ENCODE results near the gene SLC25A30. TPM values are rescaled to one million over a fixed set of nuclear protein-coding genes. Genes with fewer than 3 reads are reported as not detected.
"Not testable (repeated sequence)": the region's sequence is repeated elsewhere in the genome, so short reads cannot be mapped to it uniquely, and the experiment has no call there.

The SLC25A30 gene
- total and polyA plus RNA-seq, 5 donors from 2014 or later, result 0.41 to 22.9 (median 1.8) TPM

DNA sequence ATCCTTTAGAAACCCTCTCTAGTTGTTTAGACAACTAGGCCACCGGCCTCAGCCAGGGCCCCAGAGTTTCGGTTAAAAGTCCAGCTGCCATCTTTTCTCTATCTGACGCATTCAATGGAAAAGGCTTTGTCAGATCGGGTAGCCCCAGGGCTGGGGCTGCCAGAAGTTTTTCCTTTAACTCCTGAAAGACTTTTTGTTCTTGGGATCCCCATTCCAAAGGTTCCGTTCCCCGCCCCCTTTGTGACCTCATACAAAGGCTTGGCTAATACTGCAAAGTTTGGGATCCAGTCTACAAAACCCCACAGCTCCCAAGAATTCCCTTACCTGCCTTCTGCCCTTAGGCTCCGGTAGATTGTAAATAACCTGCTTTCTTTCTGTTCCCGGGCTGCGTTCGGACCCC is 38.7 kb downstream of the SLC25A30 start:
- H3K9me3 Mint-ChIP-seq, H3K4me1 Mint-ChIP-seq: not testable (repeated sequence)

DNA sequence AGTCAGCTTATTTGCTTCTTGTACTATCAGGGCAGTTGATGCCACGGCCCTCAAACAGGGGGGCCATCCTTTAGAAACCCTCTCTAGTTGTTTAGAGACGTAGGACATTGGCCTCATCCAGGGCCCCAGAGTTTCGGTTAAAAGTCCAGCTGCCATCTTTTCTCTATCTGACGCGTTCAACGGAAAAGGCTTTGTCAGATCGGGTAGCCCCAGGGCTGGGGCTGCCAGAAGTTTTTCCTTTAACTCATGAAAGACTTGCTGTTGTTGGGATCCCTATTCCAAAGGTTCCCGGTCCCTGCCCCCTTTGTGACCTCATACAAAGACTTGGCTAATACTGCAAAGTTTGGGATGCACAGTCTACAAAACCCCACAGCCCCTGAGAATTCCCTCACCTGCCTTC is 39.4 kb downstream of the SLC25A30 start:
- H3K27ac ChIP-seq (ENCODE audit: insufficient read depth, low read length, poor library complexity, severe bottlenecking); H3K9me3 Mint-ChIP-seq; H3K36me3 Mint-ChIP-seq; H3K4me1 Mint-ChIP-seq; H3K4me3 Mint-ChIP-seq; H3K27ac Mint-ChIP-seq; ATAC-seq (ENCODE audit: low read depth in 2 of 2); H3K9me3 ChIP-seq (ENCODE audit: control insufficient read depth in 2 of 2, low read length in 2 of 2); DNase-seq; H3K36me3 ChIP-seq (ENCODE audit: control insufficient read depth, insufficient read depth, low read length); H3K4me3 ChIP-seq (ENCODE audit: low read depth, low read length); H3K27me3 ChIP-seq (ENCODE audit: control insufficient read depth, insufficient read depth, low read length); H3K27me3 Mint-ChIP-seq; H3K4me1 ChIP-seq (ENCODE audit: control insufficient read depth, insufficient read depth, low read length, poor library complexity, severe bottlenecking): not testable (repeated sequence)

More for the DNA sequence above, 38.7 kb downstream of the SLC25A30 start:
- not testable (repeated sequence) for H3K27me3 Mint-ChIP-seq; H3K4me3 Mint-ChIP-seq; H3K9me3 ChIP-seq (ENCODE audit: control insufficient read depth in 2 of 2, low read length in 2 of 2); H3K4me1 ChIP-seq (ENCODE audit: control insufficient read depth, insufficient read depth, low read length, poor library complexity, severe bottlenecking); H3K27ac ChIP-seq (ENCODE audit: insufficient read depth, low read length, poor library complexity, severe bottlenecking); H3K27me3 ChIP-seq (ENCODE audit: control insufficient read depth, insufficient read depth, low read length); DNase-seq; H3K4me3 ChIP-seq (ENCODE audit: low read depth, low read length); H3K36me3 ChIP-seq (ENCODE audit: control insufficient read depth, insufficient read depth, low read length); H3K36me3 Mint-ChIP-seq; H3K27ac Mint-ChIP-seq; ATAC-seq (ENCODE audit: low read depth in 2 of 2)

- not testable (repeated sequence) for H3K27ac ChIP-seq (ENCODE audit: insufficient read depth, low read length, poor library complexity, severe bottlenecking); H3K27me3 Mint-ChIP-seq; H3K36me3 Mint-ChIP-seq; H3K36me3 ChIP-seq (ENCODE audit: control insufficient read depth, insufficient read depth, low read length); H3K27me3 ChIP-seq (ENCODE audit: control insufficient read depth, insufficient read depth, low read length); H3K4me3 Mint-ChIP-seq; H3K4me1 ChIP-seq (ENCODE audit: control insufficient read depth, insufficient read depth, low read length, poor library complexity, severe bottlenecking); DNase-seq; H3K27ac Mint-ChIP-seq; H3K4me3 ChIP-seq (ENCODE audit: low read depth, low read length); H3K9me3 Mint-ChIP-seq; H3K9me3 ChIP-seq (ENCODE audit: control insufficient read depth in 2 of 2, low read length in 2 of 2); ATAC-seq (ENCODE audit: low read depth in 2 of 2)
- H3K4me1 Mint-ChIP-seq, result peaks cover 4 to 12% (median 10%) of the 10 kb centered on the region in 4 donors
Observed at GRCh38 chr13:45377314-45377713, 40.9 kb downstream of the SLC25A30 start.

DNA sequence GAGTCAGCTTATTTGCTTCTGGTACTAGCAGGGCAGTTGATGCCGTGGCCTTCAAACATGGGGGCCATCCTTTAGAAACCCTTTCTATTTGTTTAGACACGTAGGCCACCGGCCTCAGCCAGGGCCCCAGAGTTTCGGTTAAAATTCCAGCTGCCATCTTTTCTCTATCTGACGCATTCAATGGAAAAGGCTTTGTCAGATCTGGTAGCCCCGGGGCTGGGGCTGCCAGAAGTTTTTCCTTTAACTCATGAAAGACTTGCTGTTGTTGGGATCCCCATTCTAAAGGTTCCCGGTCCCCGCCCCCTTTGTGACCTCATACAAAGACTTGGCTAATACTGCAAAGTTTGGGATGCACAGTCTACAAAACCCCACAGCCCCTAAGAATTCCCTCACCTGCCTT is 41.5 kb downstream of the SLC25A30 start:
- H3K4me1 ChIP-seq (ENCODE audit: control insufficient read depth, insufficient read depth, low read length, poor library complexity, severe bottlenecking); H3K9me3 ChIP-seq (ENCODE audit: control insufficient read depth in 2 of 2, low read length in 2 of 2); H3K36me3 ChIP-seq (ENCODE audit: control insufficient read depth, insufficient read depth, low read length); DNase-seq; ATAC-seq (ENCODE audit: low read depth in 2 of 2); H3K27ac Mint-ChIP-seq; H3K9me3 Mint-ChIP-seq; H3K4me3 Mint-ChIP-seq; H3K36me3 Mint-ChIP-seq; H3K27me3 Mint-ChIP-seq; H3K27ac ChIP-seq (ENCODE audit: insufficient read depth, low read length, poor library complexity, severe bottlenecking); H3K4me3 ChIP-seq (ENCODE audit: low read depth, low read length); H3K27me3 ChIP-seq (ENCODE audit: control insufficient read depth, insufficient read depth, low read length): not testable (repeated sequence)
- H3K4me1 Mint-ChIP-seq, result peaks cover 4 to 16% (median 11%) of the 10 kb centered on the region in 4 donors

GRCh38 chr13:45374917-45375316 is 43.3 kb downstream of the SLC25A30 start:
- Histone ChIP-seq H3K4me1 (ENCODE audit: control insufficient read depth, insufficient read depth, low read length, poor library complexity, severe bottlenecking) (peaks cover 6% of the 10 kb centered on the region), H3K27ac (ENCODE audit: insufficient read depth, low read length, poor library complexity, severe bottlenecking) (no peak overlapping the region), H3K27me3 (ENCODE audit: control insufficient read depth, insufficient read depth, low read length) (no peaks in the 10 kb centered on the region), H3K4me3 (ENCODE audit: low read depth, low read length) (no peak overlapping the region), H3K36me3 (ENCODE audit: control insufficient read depth, insufficient read depth, low read length) (no peaks in the 10 kb centered on the region), H3K9me3 (ENCODE audit: control insufficient read depth in 2 of 2, low read length in 2 of 2) (no peaks in the 10 kb centered on the region)
- Mint-ChIP-seq H3K4me1 (peaks cover 4 to 24% (median 17%) of the 10 kb centered on the region in 4 donors), H3K27me3 (no peaks in the 10 kb centered on the region), H3K4me3 (no peak overlapping the region), H3K9me3 (no peaks in the 10 kb centered on the region), H3K36me3 (peaks cover 6% of the 10 kb centered on the region), H3K27ac (no peak overlapping the region)
- DNase-seq (no peak), ATAC-seq (ENCODE audit: low read depth in 2 of 2) (no peak)

GRCh38 chr13:45373162-45373547 is 45.0 kb downstream of the SLC25A30 start:
- no peak overlapping the region for H3K4me3 ChIP-seq (ENCODE audit: low read depth, low read length)
- peaks cover 11 to 40% (median 28%) of the 10 kb centered on the region in 4 donors for H3K4me1 Mint-ChIP-seq
- H3K36me3 Mint-ChIP-seq, result peaks cover 11% of the 10 kb centered on the region
- H3K4me1 ChIP-seq (ENCODE audit: control insufficient read depth, insufficient read depth, low read length, poor library complexity, severe bottlenecking), result peaks cover 14% of the 10 kb centered on the region
- no peaks in the 10 kb centered on the region for H3K27me3 Mint-ChIP-seq
- no peak for ATAC-seq (ENCODE audit: low read depth in 2 of 2)
- no peak overlapping the region for H3K27ac ChIP-seq (ENCODE audit: insufficient read depth, low read length, poor library complexity, severe bottlenecking)
- no peak overlapping the region for H3K4me3 Mint-ChIP-seq
- peaks cover 0 to 1% (median 0%) of the 10 kb centered on the region in 7 donors for H3K9me3 Mint-ChIP-seq
- H3K27me3 ChIP-seq (ENCODE audit: control insufficient read depth, insufficient read depth, low read length), result no peaks in the 10 kb centered on the region
- peak overlapping the region in 1 of 3 donors; percentile 58 for H3K27ac Mint-ChIP-seq
- H3K36me3 ChIP-seq (ENCODE audit: control insufficient read depth, insufficient read depth, low read length), result no peaks in the 10 kb centered on the region
- no peaks in the 10 kb centered on the region for H3K9me3 ChIP-seq (ENCODE audit: control insufficient read depth in 2 of 2, low read length in 2 of 2)
- DNase-seq, result no peak

DNA sequence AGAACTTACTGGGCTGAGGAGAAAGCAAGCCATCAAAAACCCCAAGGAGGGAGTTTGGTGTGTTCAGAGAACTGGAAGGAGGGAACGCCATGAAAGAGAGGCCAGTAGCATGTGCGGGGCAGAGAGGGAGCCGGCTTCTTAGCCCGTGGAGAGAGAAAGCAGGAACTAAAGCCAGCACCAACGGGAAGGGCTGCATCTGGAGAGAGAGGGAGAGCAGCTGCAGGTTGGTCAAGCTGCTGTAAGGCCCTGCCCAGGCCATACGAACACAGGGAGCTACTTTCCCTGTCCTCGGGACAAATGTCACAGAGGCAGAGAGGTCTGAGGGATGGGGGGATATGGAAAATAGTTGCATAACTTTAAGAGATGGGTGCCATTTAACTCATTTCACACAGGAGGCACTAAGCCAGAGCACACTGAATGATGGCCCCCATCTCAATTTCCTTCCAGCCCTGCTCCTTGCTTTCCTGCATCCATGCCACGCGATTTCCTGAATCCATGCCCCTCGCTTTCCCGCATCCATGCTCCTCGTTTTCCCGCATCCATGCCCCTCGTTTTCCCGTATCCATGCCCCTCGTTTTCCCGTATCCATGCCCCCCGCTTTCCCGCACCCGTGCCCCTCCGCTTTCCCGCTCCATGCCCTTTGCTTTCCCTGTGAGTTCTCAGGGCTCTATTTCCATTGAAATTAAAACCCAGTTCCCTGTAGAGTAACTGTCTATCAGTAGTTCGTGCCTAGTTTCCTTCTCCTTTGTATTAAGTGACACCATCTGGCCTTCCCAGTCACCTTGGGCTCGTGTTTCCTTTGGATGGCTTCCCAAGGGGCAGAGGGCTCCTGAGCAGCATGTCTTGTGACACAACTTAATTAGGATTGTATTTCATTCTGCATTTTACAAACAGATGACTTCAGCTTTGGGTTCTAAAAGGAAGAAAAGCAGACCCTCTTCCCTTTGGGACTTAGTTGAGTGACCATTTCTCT is 45.7 kb downstream of the SLC25A30 start:
- Mint-ChIP-seq H3K27me3 (no peaks in the 10 kb centered on the region), H3K9me3 (peaks cover 0 to 1% (median 0%) of the 10 kb centered on the region in 7 donors), H3K27ac (peak overlapping the region in 2 of 3 donors; percentile 52 to 67), H3K4me1 (peaks cover 13 to 47% (median 31%) of the 10 kb centered on the region in 4 donors), H3K36me3 (peaks cover 11% of the 10 kb centered on the region), H3K4me3 (no peak overlapping the region)
- Histone ChIP-seq H3K27ac (ENCODE audit: insufficient read depth, low read length, poor library complexity, severe bottlenecking) (no peak overlapping the region), H3K4me3 (ENCODE audit: low read depth, low read length) (no peak overlapping the region), H3K9me3 (ENCODE audit: control insufficient read depth in 2 of 2, low read length in 2 of 2) (no peaks in the 10 kb centered on the region), H3K27me3 (ENCODE audit: control insufficient read depth, insufficient read depth, low read length) (no peaks in the 10 kb centered on the region), H3K4me1 (ENCODE audit: control insufficient read depth, insufficient read depth, low read length, poor library complexity, severe bottlenecking) (peaks cover 18% of the 10 kb centered on the region), H3K36me3 (ENCODE audit: control insufficient read depth, insufficient read depth, low read length) (no peaks in the 10 kb centered on the region)
- ATAC-seq (ENCODE audit: low read depth in 2 of 2), result no peak
- DNase-seq, result no peak
